HG03108 (cell line): Measurements from ENCODE around the gene AUNIP.

ENCODE experiments used
- ATAC-seq: cut with Tn5 transposase; IDR thresholded peaks from one replicate; pipeline ENCODE4 v1.9.1; 2021; ENCODE audit warnings: moderate library complexity; ENCODE audit not compliant: unreplicated experiment

Gene AUNIP

GRCh38 chr1:25797939-25798338 lies 61.3 kb downstream of the AUNIP start:
- no peak for ATAC-seq

GRCh38 chr1:25796811-25797458 lies 62.3 kb downstream of the AUNIP start:
- ATAC-seq: no peak

GRCh38 chr1:25795946-25796810 lies 63.1 kb downstream of the AUNIP start:
- no peak for ATAC-seq

- no peak for ATAC-seq
Observed at GRCh38 chr1:25795211-25795610, 64.0 kb downstream of the AUNIP start.

GRCh38 chr1:25794325-25794724 lies 64.9 kb downstream of the AUNIP start:
- ATAC-seq: no peak

GRCh38 chr1:25793585-25794170 lies 65.6 kb downstream of the AUNIP start:
- ATAC-seq: no peak

GRCh38 chr1:25792115-25792514 lies 67.1 kb downstream of the AUNIP start:
- no peak for ATAC-seq

GRCh38 chr1:25790472-25790871 lies 68.8 kb downstream of the AUNIP start:
- no peak for ATAC-seq

- ATAC-seq: no peak
Observed at GRCh38 chr1:25787760-25788166, 71.5 kb downstream of the AUNIP start.

GRCh38 chr1:25786887-25787759 lies 72.1 kb downstream of the AUNIP start:
- ATAC-seq: no peak

GRCh38 chr1:25785333-25786067 lies 73.8 kb downstream of the AUNIP start:
- no peak for ATAC-seq

- no peak for ATAC-seq
Observed at GRCh38 chr1:25784575-25785051, 74.6 kb downstream of the AUNIP start.
